ENCODE data around the gene DAND5. TPM values are rescaled to one million over a fixed set of nuclear protein-coding genes. Genes with fewer than 3 reads are reported as not detected.

The DAND5 gene
- total RNA-seq, 1 donor from 2014 or later = 0.32 TPM

DNA sequence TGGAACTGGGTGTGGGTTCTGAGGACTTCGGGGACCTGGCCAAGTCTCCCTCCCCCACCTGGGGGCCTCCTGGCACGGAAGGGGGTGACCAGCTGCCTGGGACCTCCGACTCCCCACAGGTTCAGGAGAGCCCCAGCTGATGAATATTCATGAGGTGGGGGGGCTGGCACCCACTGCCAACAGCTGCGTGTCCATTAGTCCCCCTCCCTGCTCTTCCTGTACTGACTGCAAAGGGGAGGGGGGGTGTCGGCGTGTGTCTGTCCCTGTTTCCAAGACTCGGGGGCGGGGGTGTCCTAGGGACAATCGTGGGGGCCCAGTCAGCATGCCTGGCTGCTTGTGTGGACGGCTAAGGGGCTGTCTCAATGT lies 15.3 kb downstream of the DAND5 start:
- Histone ChIP-seq H3K27ac (no peak overlapping the region), H3K36me3 (no peaks in the 10 kb centered on the region), H3K27me3 (ENCODE audit: low read depth) (no peaks in the 10 kb centered on the region), H3K4me3 (no peak overlapping the region), H3K9me3 (no peaks in the 10 kb centered on the region), H3K4me1 (peaks cover 11% of the 10 kb centered on the region)
- ATAC-seq (no peak), DNase-seq (no peak)
- TF ChIP-seq, protein P1, sequence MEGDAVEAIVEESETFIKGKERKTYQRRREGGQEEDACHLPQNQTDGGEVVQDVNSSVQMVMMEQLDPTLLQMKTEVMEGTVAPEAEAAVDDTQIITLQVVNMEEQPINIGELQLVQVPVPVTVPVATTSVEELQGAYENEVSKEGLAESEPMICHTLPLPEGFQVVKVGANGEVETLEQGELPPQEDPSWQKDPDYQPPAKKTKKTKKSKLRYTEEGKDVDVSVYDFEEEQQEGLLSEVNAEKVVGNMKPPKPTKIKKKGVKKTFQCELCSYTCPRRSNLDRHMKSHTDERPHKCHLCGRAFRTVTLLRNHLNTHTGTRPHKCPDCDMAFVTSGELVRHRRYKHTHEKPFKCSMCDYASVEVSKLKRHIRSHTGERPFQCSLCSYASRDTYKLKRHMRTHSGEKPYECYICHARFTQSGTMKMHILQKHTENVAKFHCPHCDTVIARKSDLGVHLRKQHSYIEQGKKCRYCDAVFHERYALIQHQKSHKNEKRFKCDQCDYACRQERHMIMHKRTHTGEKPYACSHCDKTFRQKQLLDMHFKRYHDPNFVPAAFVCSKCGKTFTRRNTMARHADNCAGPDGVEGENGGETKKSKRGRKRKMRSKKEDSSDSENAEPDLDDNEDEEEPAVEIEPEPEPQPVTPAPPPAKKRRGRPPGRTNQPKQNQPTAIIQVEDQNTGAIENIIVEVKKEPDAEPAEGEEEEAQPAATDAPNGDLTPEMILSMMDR (IDR thresholded peaks at IDR 0.05) = no peak
- intact Hi-C loops (cut with DNase I) = no loop called here

DNA sequence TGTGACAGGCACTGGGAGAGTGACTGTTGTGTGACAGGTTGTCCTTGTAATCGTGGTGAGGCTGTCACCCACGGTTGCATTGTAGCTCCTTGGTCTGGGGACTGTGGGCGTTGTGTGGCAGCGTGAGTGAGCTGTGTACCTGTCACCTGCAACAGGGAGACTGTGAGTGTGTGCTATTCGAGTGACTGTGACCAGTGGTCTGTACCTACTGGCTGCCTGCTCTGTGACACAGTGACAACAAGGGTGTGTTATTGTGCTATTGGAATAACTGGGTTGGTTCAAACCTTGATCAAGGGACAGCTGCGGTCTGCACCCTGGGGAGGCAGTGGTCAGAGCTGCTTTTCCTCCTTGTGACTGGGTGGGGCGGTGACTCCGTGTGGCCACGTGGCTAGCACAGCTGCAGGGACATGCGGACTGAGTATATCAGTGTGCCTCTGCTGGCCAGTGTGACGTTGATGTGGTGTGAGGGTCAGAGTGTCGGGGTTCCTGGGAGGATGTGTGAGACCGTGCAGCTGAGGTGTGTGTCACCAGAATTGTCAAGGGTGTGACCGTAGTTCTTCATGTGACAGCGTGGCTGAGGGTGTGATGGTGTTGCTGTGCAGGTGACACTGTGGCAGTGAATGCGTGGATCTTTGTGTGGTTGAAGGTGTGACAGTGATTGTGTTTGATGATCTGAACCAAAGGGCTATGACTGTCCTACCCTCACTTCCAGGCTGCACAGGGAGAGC lies 15.8 kb downstream of the DAND5 start:
- no peaks in the 10 kb centered on the region for H3K9me3 ChIP-seq
- H3K36me3 ChIP-seq = no peaks in the 10 kb centered on the region
- peak; percentile 49 to 73 for ATAC-seq
- intact Hi-C loops (cut with DNase I) = no loop called here
- peaks cover 11% of the 10 kb centered on the region for H3K4me1 ChIP-seq
- DNase-seq = no peak
- no peak overlapping the region for H3K27ac ChIP-seq
- no peak overlapping the region for H3K4me3 ChIP-seq
- TF ChIP-seq, protein P1 (IDR thresholded peaks at IDR 0.05) = no peak
- no peaks in the 10 kb centered on the region for H3K27me3 ChIP-seq (ENCODE audit: low read depth)

DNA sequence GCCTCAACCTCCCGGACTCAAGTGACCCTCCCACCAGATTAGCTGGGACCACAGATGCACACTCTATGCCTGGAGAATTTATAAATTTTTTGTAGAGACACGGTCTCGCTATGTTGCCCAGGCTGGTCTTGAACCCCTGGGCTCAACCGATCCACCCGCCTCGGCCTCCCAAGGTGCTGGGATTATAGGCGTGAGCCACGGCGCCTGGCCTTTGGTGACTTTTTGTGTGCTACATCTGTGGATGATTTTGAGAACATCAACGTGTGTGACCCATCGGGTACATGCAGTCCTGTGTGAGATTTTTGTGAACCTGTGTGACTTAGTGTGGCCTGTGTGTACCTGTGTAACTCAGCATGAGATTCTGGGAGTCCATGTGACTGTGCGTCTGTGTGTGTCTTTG lies 17.4 kb downstream of the DAND5 start:
- ATAC-seq = no peak
- DNase-seq = no peak
- H3K4me1 ChIP-seq = peaks cover 11% of the 10 kb centered on the region
- no peaks in the 10 kb centered on the region for H3K9me3 ChIP-seq
- no peak overlapping the region for H3K4me3 ChIP-seq
- no peaks in the 10 kb centered on the region for H3K36me3 ChIP-seq
- intact Hi-C loops (cut with DNase I) = no loop called here
- no peaks in the 10 kb centered on the region for H3K27me3 ChIP-seq (ENCODE audit: low read depth)
- H3K27ac ChIP-seq = no peak overlapping the region
- TF ChIP-seq, protein P1 (IDR thresholded peaks at IDR 0.05) = no peak

DNA sequence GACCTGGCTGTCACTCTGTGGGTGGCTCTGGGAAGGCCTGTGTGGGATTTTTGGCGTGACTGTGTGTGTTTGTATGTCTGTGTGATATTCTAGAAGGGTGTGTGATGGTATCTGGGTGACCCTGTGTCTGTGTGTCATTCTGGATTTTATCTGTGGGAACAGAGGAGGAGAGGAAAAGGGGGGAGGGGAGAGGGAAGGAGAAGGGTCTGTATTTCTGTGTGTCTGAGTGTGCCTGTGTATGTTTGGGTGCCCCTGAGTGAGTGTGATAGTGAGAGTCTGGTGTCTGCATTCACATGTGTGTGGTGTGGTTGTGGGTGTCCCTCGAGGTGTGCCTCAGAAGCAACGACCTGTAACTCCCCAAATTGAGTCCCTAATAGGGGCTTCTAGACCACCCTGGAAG lies 17.8 kb downstream of the DAND5 start:
- Histone ChIP-seq H3K36me3 (no peaks in the 10 kb centered on the region), H3K4me3 (no peak overlapping the region), H3K27me3 (ENCODE audit: low read depth) (no peaks in the 10 kb centered on the region), H3K9me3 (no peaks in the 10 kb centered on the region), H3K4me1 (peaks cover 11% of the 10 kb centered on the region), H3K27ac (no peak overlapping the region)
- no peak for ATAC-seq
- intact Hi-C loops (cut with DNase I) = no loop called here
- TF ChIP-seq, protein P1 (IDR thresholded peaks at IDR 0.05) = no peak
- DNase-seq = no peak

DNA sequence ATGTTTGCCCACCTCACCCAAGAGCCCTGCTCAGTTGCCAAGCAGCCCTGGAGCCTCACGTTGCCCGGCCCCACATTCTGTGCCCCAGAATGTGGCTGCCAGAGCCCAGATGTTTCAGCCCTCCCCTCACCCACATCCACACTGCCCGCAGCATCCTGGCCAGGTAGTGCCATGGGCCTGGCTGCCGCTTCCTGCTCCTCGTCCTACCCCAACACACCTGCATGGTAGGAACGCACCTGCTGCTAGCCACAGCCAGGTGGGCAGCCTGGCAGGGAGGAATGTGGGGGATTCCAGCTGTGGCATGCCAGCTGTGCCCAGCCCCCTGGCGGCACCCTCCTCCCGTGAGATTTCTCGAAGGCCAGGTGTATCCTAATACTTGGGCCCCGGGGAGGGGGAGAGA lies 18.4 kb downstream of the DAND5 start:
- TF ChIP-seq, protein P1 (IDR thresholded peaks at IDR 0.05) = no peak
- Histone ChIP-seq H3K4me1 (peaks cover 11% of the 10 kb centered on the region), H3K36me3 (no peaks in the 10 kb centered on the region), H3K27me3 (ENCODE audit: low read depth) (no peaks in the 10 kb centered on the region), H3K4me3 (no peak overlapping the region), H3K27ac (no peak overlapping the region), H3K9me3 (no peaks in the 10 kb centered on the region)
- no peak for DNase-seq
- intact Hi-C loops (cut with DNase I) = no loop called here
- ATAC-seq = no peak

All from lower lobe of right lung (tissue), 2 donors.